Prostate gland (tissue), 2 donors: ENCODE data around the gene ADAMTSL3. TPM values are rescaled to one million over a fixed set of nuclear protein-coding genes. Genes with fewer than 3 reads are reported as not detected.

ENCODE experiments used
- DNase-seq: peaks from one replicate; pipeline ENCODE4 v3.0.0-alpha.2; 2019; ENCODE audit warnings: low spot score
- H3K27ac ChIP-seq, 2 donors: fragments of 200-600 bp; sonication (generic); 2 replicates each; pipeline ENCODE4 v1.5.1; 2017 to 2019
- H3K27me3 ChIP-seq: fragments of 200-600 bp; sonication (generic); replicated peaks from 2 replicates; pipeline ENCODE4 v1.5.1; 2019; ENCODE audit not compliant: insufficient read depth
- H3K36me3 ChIP-seq, 2 donors: fragments of 200-600 bp; sonication (generic); 1 replicate in 1 of 2; 2 replicates in 1 of 2; pipeline versions ENCODE4 v1.5.1 to v1.8.1; 2017 to 2019
- H3K4me1 ChIP-seq: fragments of 200-600 bp; sonication (generic); replicated peaks from 2 replicates; pipeline ENCODE4 v1.5.1; 2019
- H3K4me3 ChIP-seq, 2 donors: fragments of 200-600 bp; sonication (generic); 2 replicates each; pipeline ENCODE4 v1.5.1; 2017 to 2019
- H3K9me3 ChIP-seq: fragments of 200-600 bp; sonication (generic); 2 replicates; pipeline ENCODE4 v1.5.1; 2017
- POLR2A ChIP-seq: fragments of 450-650 bp; IDR thresholded peaks from one replicate; pipeline ENCODE4 v1.6.1; 2016; ENCODE audit warnings: antibody characterized with exemption, mild to moderate bottlenecking
- POLR2AphosphoS5 ChIP-seq: sonication (generic); formaldehyde crosslinking; IDR thresholded peaks from one replicate; pipeline ENCODE4 v1.6.1; 2017; ENCODE audit warnings: antibody characterized with exemption
- WGBS: methylation state at CpG from one replicate; pipeline ENCODE4 v1.1.5; 2018; 5-methylcytosine and 5-hydroxymethylcytosine counted together
- intact Hi-C: fragments of 100-400 bp; cut with DNase I; formaldehyde crosslinking; loops from one replicate; pipeline ENCODE4 v1.14.2; 2022
- total RNA-seq, 2 donors: library from RNA; depleted of rRNA; stranded (reverse); fragments of >200 nt; gene quantifications; one replicate each; pipeline ENCODE4 v1.1.0, GENCODE V29; 2016
- TF ChIP-seq, protein P1 (sequence below), 4 experiments: fragments of 200-600 bp in 2 of 4; fragments of 450-650 bp in 2 of 4; sonication (generic) in 2 of 4; IDR thresholded peaks; 1 replicate in 3 of 4; 2 replicates in 1 of 4; pipeline ENCODE4 v1.5.1; 2016 to 2019; ENCODE audit warnings: antibody characterized with exemption in 4 of 4, mild to moderate bottlenecking in 2 of 4, moderate library complexity in 2 of 4

The ADAMTSL3 gene
- total RNA-seq, 2 donors from 2014 or later: 4.5 to 25.2 TPM

- Histone ChIP-seq H3K27me3 (no peaks in the 10 kb centered on the region), H3K4me3 (no peak overlapping the region), H3K9me3 (no peaks in the 10 kb centered on the region), H3K36me3 (no peaks in the 10 kb centered on the region), H3K4me1 (no peaks in the 10 kb centered on the region), H3K27ac (no peak overlapping the region)
- intact Hi-C loops: no loop called here
- TF ChIP-seq, protein P1, sequence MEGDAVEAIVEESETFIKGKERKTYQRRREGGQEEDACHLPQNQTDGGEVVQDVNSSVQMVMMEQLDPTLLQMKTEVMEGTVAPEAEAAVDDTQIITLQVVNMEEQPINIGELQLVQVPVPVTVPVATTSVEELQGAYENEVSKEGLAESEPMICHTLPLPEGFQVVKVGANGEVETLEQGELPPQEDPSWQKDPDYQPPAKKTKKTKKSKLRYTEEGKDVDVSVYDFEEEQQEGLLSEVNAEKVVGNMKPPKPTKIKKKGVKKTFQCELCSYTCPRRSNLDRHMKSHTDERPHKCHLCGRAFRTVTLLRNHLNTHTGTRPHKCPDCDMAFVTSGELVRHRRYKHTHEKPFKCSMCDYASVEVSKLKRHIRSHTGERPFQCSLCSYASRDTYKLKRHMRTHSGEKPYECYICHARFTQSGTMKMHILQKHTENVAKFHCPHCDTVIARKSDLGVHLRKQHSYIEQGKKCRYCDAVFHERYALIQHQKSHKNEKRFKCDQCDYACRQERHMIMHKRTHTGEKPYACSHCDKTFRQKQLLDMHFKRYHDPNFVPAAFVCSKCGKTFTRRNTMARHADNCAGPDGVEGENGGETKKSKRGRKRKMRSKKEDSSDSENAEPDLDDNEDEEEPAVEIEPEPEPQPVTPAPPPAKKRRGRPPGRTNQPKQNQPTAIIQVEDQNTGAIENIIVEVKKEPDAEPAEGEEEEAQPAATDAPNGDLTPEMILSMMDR (IDR thresholded peaks at IDR 0.05): no peak
- TF ChIP-seq POLR2AphosphoS5 (no peak), POLR2A (no peak)
- WGBS: 89% methylated on average over 6 of the region's 6 CpGs
- DNase-seq: no peak
These were observed 328.8 kb downstream of the ADAMTSL3 start for GRCh38 chr15:83982748-83983147.

DNA sequence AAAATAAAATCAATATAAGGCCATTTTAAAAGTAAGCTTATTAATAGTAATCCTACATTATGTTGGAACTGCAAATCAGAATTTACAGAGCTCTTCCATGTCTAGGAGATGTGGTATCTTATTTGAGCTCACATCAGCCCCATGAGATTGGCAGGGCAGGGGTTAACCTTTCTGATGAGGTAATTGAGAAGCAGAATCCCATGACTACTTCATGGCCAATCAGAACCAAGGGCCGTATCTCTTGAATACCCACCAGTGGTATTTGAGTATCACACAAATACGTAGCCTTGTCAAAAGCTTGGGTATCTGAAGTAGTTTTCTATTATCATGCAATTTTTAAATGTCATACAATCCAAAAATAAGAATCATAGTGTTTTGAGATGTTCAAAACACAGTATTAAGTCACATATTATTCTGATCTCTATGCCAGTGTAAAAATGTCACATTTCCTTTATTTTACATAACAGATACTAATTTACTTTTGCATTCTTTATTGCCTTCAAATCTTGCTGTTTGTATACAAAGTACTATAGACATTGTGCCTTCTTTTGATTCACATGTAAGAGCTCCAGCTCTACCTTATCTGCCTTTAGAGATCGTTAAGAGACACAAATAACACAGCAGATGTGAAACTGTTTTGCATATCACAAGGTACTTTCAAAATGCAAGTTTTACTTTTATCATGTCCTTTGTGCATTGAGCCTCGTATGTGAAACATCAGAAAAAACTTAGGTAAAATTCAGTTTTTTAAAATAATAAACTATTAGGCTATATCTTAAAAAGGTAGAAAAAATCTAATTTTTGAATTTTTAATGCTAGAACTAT is 329.9 kb downstream of the ADAMTSL3 start:
- TF ChIP-seq, protein P1 (IDR thresholded peaks at IDR 0.05): no peak
- TF ChIP-seq POLR2A (no peak), POLR2AphosphoS5 (no peak)
- intact Hi-C loops: no loop called here
- DNase-seq: no peak
- Histone ChIP-seq H3K4me3 (no peak overlapping the region), H3K36me3 (no peaks in the 10 kb centered on the region), H3K9me3 (no peaks in the 10 kb centered on the region), H3K27me3 (no peaks in the 10 kb centered on the region), H3K27ac (no peak overlapping the region), H3K4me1 (no peaks in the 10 kb centered on the region)
- WGBS: 46% methylated on average over 4 of the region's 4 CpGs

DNA sequence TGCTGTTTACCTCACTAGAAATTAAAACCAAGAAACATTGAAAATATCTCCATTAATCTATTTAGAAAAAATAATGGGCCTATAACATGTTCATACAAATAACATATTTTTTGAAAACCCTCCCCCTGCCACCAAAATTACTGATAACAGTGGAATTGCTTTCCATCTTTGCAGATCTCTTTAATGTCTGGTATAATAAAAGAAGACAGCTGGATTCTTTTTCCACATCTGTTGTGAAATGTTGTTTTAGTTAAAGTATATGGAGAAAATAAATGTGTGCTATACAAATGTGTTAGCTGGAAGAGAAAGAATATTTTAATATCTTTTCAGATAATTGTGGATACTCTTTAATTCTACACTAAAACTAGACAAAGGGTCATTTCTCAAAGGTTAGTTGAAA is 330.7 kb downstream of the ADAMTSL3 start:
- intact Hi-C loops: no loop called here
- TF ChIP-seq POLR2AphosphoS5 (no peak), POLR2A (no peak)
- TF ChIP-seq, protein P1 (IDR thresholded peaks at IDR 0.05): no peak
- no peak overlapping the region for H3K27ac ChIP-seq

DNA sequence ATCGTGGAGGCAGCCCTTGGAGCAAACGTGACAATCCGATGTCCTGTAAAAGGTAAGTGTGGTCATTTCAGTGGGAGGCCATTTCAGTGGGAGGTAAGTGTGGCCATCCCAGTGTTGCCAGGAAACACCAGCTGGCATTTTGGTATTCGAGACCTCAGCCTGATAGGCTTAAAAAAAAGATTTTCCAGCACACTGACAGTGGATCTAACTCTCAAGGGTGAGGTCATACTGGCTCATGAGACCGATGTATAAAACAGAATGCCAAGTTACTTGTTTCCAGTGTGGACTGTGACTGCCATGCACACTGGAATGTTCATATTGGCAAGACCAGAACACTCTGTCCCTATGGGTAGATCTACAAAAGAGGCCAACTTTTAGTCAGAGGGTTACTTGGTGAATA is 337.2 kb downstream of the ADAMTSL3 start:
- WGBS: 85% methylated on average over 5 of the region's 5 CpGs
- Histone ChIP-seq H3K36me3 (no peaks in the 10 kb centered on the region), H3K4me3 (no peak overlapping the region), H3K27ac (no peak overlapping the region), H3K4me1 (no peaks in the 10 kb centered on the region), H3K27me3 (no peaks in the 10 kb centered on the region), H3K9me3 (no peaks in the 10 kb centered on the region)
- no peak for DNase-seq
- intact Hi-C loops: no loop called here
- TF ChIP-seq, protein P1 (IDR thresholded peaks at IDR 0.05): no peak
- TF ChIP-seq POLR2A: no peak
- no peak for TF ChIP-seq POLR2AphosphoS5

More for the DNA sequence above, 330.7 kb downstream of the ADAMTSL3 start:
- Histone ChIP-seq H3K36me3 (no peaks in the 10 kb centered on the region), H3K9me3 (no peaks in the 10 kb centered on the region), H3K4me1 (no peaks in the 10 kb centered on the region), H3K4me3 (no peak overlapping the region), H3K27me3 (no peaks in the 10 kb centered on the region)
- DNase-seq: no peak
